HG02610 (cell line): ENCODE measurements around the gene TAPT1.

ENCODE experiments used
- ATAC-seq: cut with Tn5 transposase; IDR thresholded peaks from one replicate; pipeline ENCODE4 v1.9.1; 2021; ENCODE audit warnings: mild to moderate bottlenecking, moderate library complexity; ENCODE audit not compliant: unreplicated experiment

TAPT1 gene

GRCh38 chr4:16110661-16111290, 115.5 kb downstream of the TAPT1 start:
- ATAC-seq, result no peak
